HG03442 (cell line): ENCODE measurements around the gene TMPRSS13.

Source experiments
- ATAC-seq: cut with Tn5 transposase; IDR thresholded peaks from one replicate; pipeline ENCODE4 v1.9.1; 2021; ENCODE audit warnings: mild to moderate bottlenecking, moderate library complexity; ENCODE audit not compliant: unreplicated experiment

The TMPRSS13 gene

GRCh38 chr11:117914991-117915618 is 14.1 kb downstream of the TMPRSS13 start:
- ATAC-seq: no peak

GRCh38 chr11:117914398-117914761 is 14.8 kb downstream of the TMPRSS13 start:
- no peak for ATAC-seq

GRCh38 chr11:117913736-117914397 is 15.3 kb downstream of the TMPRSS13 start:
- ATAC-seq: no peak

- ATAC-seq: no peak
These were observed 16.7 kb downstream of the TMPRSS13 start for GRCh38 chr11:117912497-117912896.

- no peak for ATAC-seq
These were observed 17.5 kb downstream of the TMPRSS13 start for GRCh38 chr11:117911694-117912093.

GRCh38 chr11:117910941-117911655 is 18.1 kb downstream of the TMPRSS13 start:
- ATAC-seq: no peak

- ATAC-seq: no peak
These were observed 18.7 kb downstream of the TMPRSS13 start for GRCh38 chr11:117910525-117910924.

- ATAC-seq: no peak
These were observed 19.4 kb downstream of the TMPRSS13 start for GRCh38 chr11:117909611-117910382.

- no peak for ATAC-seq
These were observed 20.1 kb downstream of the TMPRSS13 start for GRCh38 chr11:117908959-117909610.

- ATAC-seq: no peak
These were observed 20.9 kb downstream of the TMPRSS13 start for GRCh38 chr11:117908109-117908895.

GRCh38 chr11:117907276-117908108 is 21.7 kb downstream of the TMPRSS13 start:
- peak; percentile 53 for ATAC-seq

- ATAC-seq: no peak
These were observed 22.5 kb downstream of the TMPRSS13 start for GRCh38 chr11:117906710-117907109.

GRCh38 chr11:117906126-117906525 is 23.1 kb downstream of the TMPRSS13 start:
- no peak for ATAC-seq

- no peak for ATAC-seq
These were observed 23.7 kb downstream of the TMPRSS13 start for GRCh38 chr11:117905524-117905923.

- ATAC-seq: no peak
These were observed 25.5 kb downstream of the TMPRSS13 start for GRCh38 chr11:117903505-117904382.

GRCh38 chr11:117902001-117902845 is 27.0 kb downstream of the TMPRSS13 start:
- no peak for ATAC-seq

GRCh38 chr11:117901601-117902000 is 27.6 kb downstream of the TMPRSS13 start:
- no peak for ATAC-seq
